D721Med (cell line): ENCODE data around the gene XRCC3.

Experiments
- DNase-seq: peaks from one replicate; pipeline ENCODE4 v3.0.0; 2011; ENCODE audit warnings: low spot score; ENCODE audit not compliant: insufficient read length
- FAIRE-seq: peaks from 2 replicates; lab custom pipeline; 2011; peaks lifted over from hg19 to GRCh38; lab: Jason Lieb, UNC
- TF ChIP-seq, protein P1 (sequence below): IDR thresholded peaks from 2 replicates; pipeline ENCODE4 v1.5.1; 2012; ENCODE audit warnings: mild to moderate bottlenecking, control low read depth; ENCODE audit not compliant: insufficient read depth; ENCODE audit errors: missing control alignments

The XRCC3 gene

GRCh38 chr14:103735022-103735421 is 19.8 kb upstream of the XRCC3 start:
- FAIRE-seq (no peak), DNase-seq (no peak)
- TF ChIP-seq, protein P1, sequence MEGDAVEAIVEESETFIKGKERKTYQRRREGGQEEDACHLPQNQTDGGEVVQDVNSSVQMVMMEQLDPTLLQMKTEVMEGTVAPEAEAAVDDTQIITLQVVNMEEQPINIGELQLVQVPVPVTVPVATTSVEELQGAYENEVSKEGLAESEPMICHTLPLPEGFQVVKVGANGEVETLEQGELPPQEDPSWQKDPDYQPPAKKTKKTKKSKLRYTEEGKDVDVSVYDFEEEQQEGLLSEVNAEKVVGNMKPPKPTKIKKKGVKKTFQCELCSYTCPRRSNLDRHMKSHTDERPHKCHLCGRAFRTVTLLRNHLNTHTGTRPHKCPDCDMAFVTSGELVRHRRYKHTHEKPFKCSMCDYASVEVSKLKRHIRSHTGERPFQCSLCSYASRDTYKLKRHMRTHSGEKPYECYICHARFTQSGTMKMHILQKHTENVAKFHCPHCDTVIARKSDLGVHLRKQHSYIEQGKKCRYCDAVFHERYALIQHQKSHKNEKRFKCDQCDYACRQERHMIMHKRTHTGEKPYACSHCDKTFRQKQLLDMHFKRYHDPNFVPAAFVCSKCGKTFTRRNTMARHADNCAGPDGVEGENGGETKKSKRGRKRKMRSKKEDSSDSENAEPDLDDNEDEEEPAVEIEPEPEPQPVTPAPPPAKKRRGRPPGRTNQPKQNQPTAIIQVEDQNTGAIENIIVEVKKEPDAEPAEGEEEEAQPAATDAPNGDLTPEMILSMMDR: no peak

- no peak for DNase-seq
Observed at GRCh38 chr14:103734081-103734888, 19.0 kb upstream of the XRCC3 start.

GRCh38 chr14:103733651-103734050 is 18.4 kb upstream of the XRCC3 start:
- FAIRE-seq (no peak), DNase-seq (no peak)
- TF ChIP-seq, protein P1: no peak

More at GRCh38 chr14:103734081-103734888, 19.0 kb upstream of the XRCC3 start:
- FAIRE-seq: no peak
- TF ChIP-seq, protein P1: no peak

DNA sequence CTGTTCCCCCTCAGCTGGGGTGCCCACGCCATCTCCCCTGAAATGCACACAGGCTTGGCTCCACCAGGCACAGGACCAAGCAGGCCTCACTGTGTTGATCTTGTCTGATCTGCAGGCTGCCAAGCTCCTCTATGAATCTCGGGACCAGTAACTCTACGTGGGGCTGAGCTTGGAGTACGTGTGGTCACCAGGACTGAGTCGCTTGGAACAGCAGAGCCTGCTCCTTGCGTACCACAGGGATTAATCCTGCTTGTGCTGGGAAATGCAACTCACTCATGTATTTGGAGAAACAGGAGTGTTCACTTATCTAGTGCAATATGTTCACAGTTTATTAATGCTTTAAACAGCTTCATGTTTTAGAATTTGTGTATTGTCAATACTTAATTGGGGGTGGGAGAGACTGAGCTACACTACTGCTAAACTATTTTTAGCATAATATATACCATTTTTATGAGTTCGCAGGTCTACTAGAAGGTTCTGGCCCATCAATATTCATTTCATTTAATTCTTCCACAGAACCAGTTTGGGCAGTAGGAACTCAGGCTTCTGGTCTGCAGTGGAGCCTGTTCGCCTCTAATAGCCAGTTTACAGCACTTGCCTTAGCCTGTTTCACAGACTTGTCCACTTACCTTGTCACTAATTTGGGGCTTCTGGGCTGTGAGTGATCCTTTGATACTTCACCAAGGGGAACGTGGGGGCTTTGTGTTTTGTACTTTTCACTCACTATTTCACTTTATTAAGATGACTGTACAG is 17.8 kb upstream of the XRCC3 start:
- no peak for DNase-seq
- TF ChIP-seq, protein P1: no peak
- FAIRE-seq: no peak

DNA sequence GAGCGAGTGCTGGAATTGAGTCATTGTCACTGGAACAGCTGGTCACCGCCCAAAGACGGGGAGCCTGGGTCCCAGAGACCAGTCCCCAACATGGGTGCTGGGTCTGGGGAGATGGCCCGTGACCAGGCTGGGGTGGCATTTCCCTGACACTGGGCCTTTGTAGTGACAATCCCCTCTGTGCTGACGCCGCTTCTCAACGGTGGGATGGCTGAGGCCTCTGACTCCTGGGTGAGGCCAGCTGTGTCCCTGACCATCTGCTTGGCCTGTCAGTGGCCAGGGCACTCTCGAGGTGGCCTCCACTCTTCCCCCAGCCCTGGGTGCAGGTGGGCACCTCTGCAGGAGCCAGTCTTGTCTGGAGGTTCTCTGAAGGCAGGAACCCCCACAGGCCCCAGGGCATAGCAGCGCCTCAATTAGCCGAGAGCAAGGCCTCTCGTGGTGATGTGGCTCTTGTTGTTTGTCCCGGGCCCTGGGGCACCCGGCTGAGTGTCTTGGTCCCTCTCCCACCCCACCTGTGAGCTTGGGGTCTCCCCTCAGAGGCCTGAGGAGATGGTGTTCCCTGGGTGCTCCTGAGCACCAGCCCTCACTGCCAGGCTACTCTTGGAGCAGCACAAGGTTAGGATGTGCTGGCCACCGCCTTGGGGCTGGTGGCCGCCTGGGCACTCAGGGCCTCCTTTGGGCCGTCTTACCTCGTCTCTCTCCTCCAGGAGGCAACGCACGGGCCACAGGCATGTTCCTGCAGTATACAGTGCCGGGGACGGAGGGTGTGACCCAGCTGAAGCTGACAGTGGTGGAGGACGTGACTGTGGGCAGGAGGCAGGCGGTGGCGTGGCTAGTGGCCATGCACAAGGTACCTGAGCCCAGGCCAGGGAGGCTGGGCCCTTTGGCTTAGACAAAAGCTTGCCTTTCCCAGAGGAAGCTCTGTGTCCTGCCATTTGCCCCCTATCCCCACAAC is 16.9 kb upstream of the XRCC3 start:
- no peak for FAIRE-seq
- no peak for DNase-seq
- TF ChIP-seq, protein P1: no peak

DNA sequence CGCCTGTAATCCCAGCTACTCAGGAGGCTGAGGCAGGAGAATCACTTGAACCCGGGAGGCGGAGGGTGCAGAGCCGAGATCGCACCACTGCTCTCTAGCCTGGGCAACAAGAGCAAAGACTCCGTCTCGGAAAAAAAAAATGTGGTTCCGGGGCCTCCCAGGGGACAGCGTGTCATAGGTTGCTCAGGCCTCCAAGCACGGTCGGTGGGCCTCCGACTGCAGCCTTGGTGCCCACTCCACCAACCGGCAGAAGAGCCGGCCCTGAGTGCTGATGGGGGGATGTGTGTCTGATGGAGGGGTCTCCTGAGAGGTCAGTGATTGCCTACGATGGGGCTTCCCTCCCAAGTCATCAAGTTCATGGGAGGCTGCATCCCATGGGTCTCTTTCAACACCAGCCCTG is 16.2 kb upstream of the XRCC3 start:
- no peak for FAIRE-seq
- DNase-seq: no peak
- TF ChIP-seq, protein P1: no peak
